ENCODE measurements around the gene CDH13. TPM values are rescaled to one million over a fixed set of nuclear protein-coding genes. Genes with fewer than 3 reads are reported as not detected.

The CDH13 gene
- total and polyA plus RNA-seq, 10 of the 15 experiments (the other 5 are each of a cell fraction or from before 2014, with no cell fraction given) = under 0.01 to 0.05 TPM; not detected in 8

GRCh38 chr16:83211711-83212110 is 584.9 kb downstream of the CDH13 start:
- H3K27me3 ChIP-seq (replicated peaks in 1 of 2; ENCODE audit: control insufficient read depth in 2 of 2, insufficient read depth in 2 of 2, low read length in 1 of 2) = no peaks in the 10 kb centered on the region
- no peak overlapping the region for H3K4me3 ChIP-seq
- H4K20me1 ChIP-seq (ENCODE audit: control insufficient read depth, insufficient read depth) = no peaks in the 10 kb centered on the region
- POLR2A ChIA-PET = interaction anchor here (0.5 kb wide), 1 partner anchor 405 kb away, joined by 3 read pairs; no protein-coding TSS in a partner anchor
- H2AFZ ChIP-seq (ENCODE audit: control insufficient read depth, low read depth, low read length) = no peak overlapping the region
- H3K9me3 ChIP-seq (replicated peaks; ENCODE audit: control insufficient read depth, insufficient read depth, low read length) = no peaks in the 10 kb centered on the region
- SMC1A ChIA-PET (ENCODE audit: uncharacterized antibody, unreplicated experiment) = no interaction called here
- no peak for FAIRE-seq
- intact Hi-C loops (cut with micrococcal nuclease; ENCODE audit: unreplicated experiment) = loop anchor here (10.0 kb wide), 2 partner anchors 577 to 757 kb away; no protein-coding TSS in a partner anchor
- no peak for DNase-seq (ENCODE audit: low read depth, low spot score)
- no TSS peak for BruUV-seq (replicated peaks)
- H3K4me1 ChIP-seq (ENCODE audit: control insufficient read depth, insufficient read depth, low read length) = no peaks in the 10 kb centered on the region
- no peaks in the 10 kb centered on the region for H3K79me2 ChIP-seq (ENCODE audit: control insufficient read depth, insufficient read depth, low read length)
- H3K36me3 ChIP-seq (ENCODE audit: control insufficient read depth in 2 of 2, insufficient read depth in 2 of 2, low read length in 1 of 2) = no peaks in the 10 kb centered on the region
- CTCF ChIA-PET = interaction anchor here (0.7 to 1.5 kb wide), 2 partner anchors 140 to 747 kb away, joined by 4 read pairs; no protein-coding TSS in a partner anchor
- H3K9ac ChIP-seq (ENCODE audit: control insufficient read depth, insufficient read depth, low read length) = no peak overlapping the region
- in situ Hi-C loops (cut with MboI) = loop anchor here (10.0 kb wide), 1 partner anchor 63 kb away; no protein-coding TSS in a partner anchor
- no peak for ATAC-seq
- TF ChIP-seq BRCA1 (IDR thresholded peaks at IDR 0.05; ENCODE audit: low read depth, low read length) (no peak), NFYA (IDR thresholded peaks at IDR 0.05; ENCODE audit: borderline replicate concordance, low read depth, low read length) (no peak)
- TF ChIP-seq, protein P1, sequence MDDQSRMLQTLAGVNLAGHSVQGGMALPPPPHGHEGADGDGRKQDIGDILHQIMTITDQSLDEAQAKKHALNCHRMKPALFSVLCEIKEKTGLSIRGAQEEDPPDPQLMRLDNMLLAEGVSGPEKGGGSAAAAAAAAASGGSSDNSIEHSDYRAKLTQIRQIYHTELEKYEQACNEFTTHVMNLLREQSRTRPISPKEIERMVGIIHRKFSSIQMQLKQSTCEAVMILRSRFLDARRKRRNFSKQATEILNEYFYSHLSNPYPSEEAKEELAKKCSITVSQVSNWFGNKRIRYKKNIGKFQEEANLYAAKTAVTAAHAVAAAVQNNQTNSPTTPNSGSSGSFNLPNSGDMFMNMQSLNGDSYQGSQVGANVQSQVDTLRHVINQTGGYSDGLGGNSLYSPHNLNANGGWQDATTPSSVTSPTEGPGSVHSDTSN (IDR thresholded peaks at IDR 0.05; ENCODE audit: insufficient replicate concordance, low read depth, low read length) = no peak
- H3K27ac ChIP-seq (ENCODE audit: control insufficient read depth, insufficient read depth) = no peak overlapping the region
- H3K4me2 ChIP-seq (ENCODE audit: control insufficient read depth, insufficient read depth) = no peak overlapping the region
- RAD21 ChIA-PET (ENCODE audit: unreplicated experiment) = no interaction called here
- 39% methylated on average over 6 of the region's 6 CpGs for WGBS (ENCODE audit: insufficient coverage, insufficient replicate concordance, low lambda C conversion rate, missing lambda C conversion rate)

GRCh38 chr16:83212301-83212841 is 585.6 kb downstream of the CDH13 start:
- in situ Hi-C loops (cut with MboI) = loop anchor here (10.0 kb wide), 1 partner anchor 62 kb away; no protein-coding TSS in a partner anchor

More at GRCh38 chr16:83212301-83212841, 585.6 kb downstream of the CDH13 start:
- intact Hi-C loops (cut with micrococcal nuclease; ENCODE audit: unreplicated experiment) = loop anchor here (10.0 kb wide), 2 partner anchors 578 to 758 kb away; no protein-coding TSS in a partner anchor
- TF ChIP-seq ESRRA (IDR thresholded peaks at IDR 0.05; ENCODE audit: low read length) (no peak), ZNF217 (IDR thresholded peaks at IDR 0.05) (no peak), POLR2A (IDR thresholded peaks at IDR 0.05; ENCODE audit: low read depth, low read length) (no peak), EP300 (IDR thresholded peaks at IDR 0.05; ENCODE audit: borderline replicate concordance in 1 of 2, control insufficient read depth in 1 of 2, low read depth in 2 of 2, low read length in 2 of 2) (no peak)
- RAD21 ChIA-PET (ENCODE audit: unreplicated experiment) = no interaction called here
- 5% methylated on average over 5 of the region's 5 CpGs for WGBS (ENCODE audit: insufficient coverage, insufficient replicate concordance, low lambda C conversion rate, missing lambda C conversion rate)
- no peak for ATAC-seq
- no peak overlapping the region for H2AFZ ChIP-seq (ENCODE audit: control insufficient read depth, low read depth, low read length)
- H3K27ac ChIP-seq (ENCODE audit: control insufficient read depth, insufficient read depth) = no peak overlapping the region
- no peak for FAIRE-seq
- H3K79me2 ChIP-seq (ENCODE audit: control insufficient read depth, insufficient read depth, low read length) = no peaks in the 10 kb centered on the region
- no peak for DNase-seq (ENCODE audit: low read depth, low spot score)
- no peaks in the 10 kb centered on the region for H3K36me3 ChIP-seq (ENCODE audit: control insufficient read depth in 2 of 2, insufficient read depth in 2 of 2, low read length in 1 of 2)
- no peak overlapping the region for H3K4me2 ChIP-seq (ENCODE audit: control insufficient read depth, insufficient read depth)
- no peaks in the 10 kb centered on the region for H3K27me3 ChIP-seq (replicated peaks in 1 of 2; ENCODE audit: control insufficient read depth in 2 of 2, insufficient read depth in 2 of 2, low read length in 1 of 2)
- CTCF ChIA-PET = interaction anchor here (0.7 to 1.5 kb wide), 2 partner anchors 140 to 747 kb away, joined by 4 read pairs; no protein-coding TSS in a partner anchor
- H3K4me3 ChIP-seq = no peak overlapping the region
- no peaks in the 10 kb centered on the region for H3K9me3 ChIP-seq (replicated peaks; ENCODE audit: control insufficient read depth, insufficient read depth, low read length)
- no peaks in the 10 kb centered on the region for H3K4me1 ChIP-seq (ENCODE audit: control insufficient read depth, insufficient read depth, low read length)
- no TSS peak for BruUV-seq (replicated peaks)
- H4K20me1 ChIP-seq (ENCODE audit: control insufficient read depth, insufficient read depth) = no peaks in the 10 kb centered on the region
- no peak overlapping the region for H3K9ac ChIP-seq (ENCODE audit: control insufficient read depth, insufficient read depth, low read length)
- POLR2A ChIA-PET = interaction anchor here (0.5 kb wide), 1 partner anchor 406 kb away, joined by 3 read pairs; no protein-coding TSS in a partner anchor
- SMC1A ChIA-PET (ENCODE audit: uncharacterized antibody, unreplicated experiment) = no interaction called here
